GM21447 (cell line): ENCODE measurements around the gene TGFBR3L.
"Not testable (repeated sequence)": the region's sequence is repeated elsewhere in the genome, so short reads cannot be mapped to it uniquely, and the experiment has no call there.

ENCODE experiments used
- ATAC-seq: cut with Tn5 transposase; IDR thresholded peaks from one replicate; pipeline ENCODE4 v1.9.1; 2021; ENCODE audit not compliant: unreplicated experiment

Gene TGFBR3L

GRCh38 chr19:7916103-7916954 lies 1.7 kb downstream of the TGFBR3L start:
- no peak for ATAC-seq

GRCh38 chr19:7916955-7917266 lies 2.3 kb downstream of the TGFBR3L start:
- no peak for ATAC-seq

- ATAC-seq: no peak
Measured at GRCh38 chr19:7917267-7918061, 2.8 kb downstream of the TGFBR3L start.

- not testable (repeated sequence) for ATAC-seq
Measured at GRCh38 chr19:7918062-7918614, 3.5 kb downstream of the TGFBR3L start.

GRCh38 chr19:7918615-7919421 lies 4.2 kb downstream of the TGFBR3L start:
- no peak for ATAC-seq

- no peak for ATAC-seq
Measured at GRCh38 chr19:7919610-7920518, 5.2 kb downstream of the TGFBR3L start, which contains the start of gene SNAPC2. Gene SNAPC2, plus strand, starts transcription at chr19:7920338. Its CDS starts 29 bp downstream, at chr19:7920367.

- no peak for ATAC-seq
Measured at GRCh38 chr19:7920519-7921301, 6.1 kb downstream of the TGFBR3L start.

GRCh38 chr19:7921302-7921966 lies 6.8 kb downstream of the TGFBR3L start:
- no peak for ATAC-seq

GRCh38 chr19:7921967-7922835 lies 7.6 kb downstream of the TGFBR3L start:
- no peak for ATAC-seq

- ATAC-seq: no peak
Measured at GRCh38 chr19:7922836-7923195, 8.2 kb downstream of the TGFBR3L start.

GRCh38 chr19:7923295-7924191 lies 8.9 kb downstream of the TGFBR3L start:
- ATAC-seq: no peak

- no peak for ATAC-seq
Measured at GRCh38 chr19:7924241-7924640, 9.6 kb downstream of the TGFBR3L start.

- no peak for ATAC-seq
Measured at GRCh38 chr19:7924651-7925170, 10.1 kb downstream of the TGFBR3L start.

- ATAC-seq: no peak
Measured at GRCh38 chr19:7925171-7925851, 10.7 kb downstream of the TGFBR3L start.

- ATAC-seq: no peak
Measured at GRCh38 chr19:7926021-7926726, 11.5 kb downstream of the TGFBR3L start, which contains the start of gene CTXN1. Gene CTXN1, minus strand, starts transcription at chr19:7926135. Its CDS starts 597 bp downstream, at chr19:7925538.
